ENCODE measurements around the gene URI1.
"Not testable (repeated sequence)": the region's sequence is repeated elsewhere in the genome, so short reads cannot be mapped to it uniquely, and the experiment has no call there.

URI1 gene

GRCh38 chr19:29946645-29947044 lies 4.6 kb downstream of the URI1 start:
- no peak for DNase-seq (ENCODE audit: low read depth in 2 of 2)
- no peak for TF ChIP-seq CTCF (IDR thresholded peaks at IDR 0.05; ENCODE audit: low read depth, low read length)
- H3K4me3 ChIP-seq (replicated peaks in 1 of 2; ENCODE audit: low read depth in 2 of 2, low read length in 2 of 2) = no peak overlapping the region

- no peak overlapping the region for H3K4me3 ChIP-seq (replicated peaks in 1 of 2; ENCODE audit: low read depth in 2 of 2, low read length in 2 of 2)
- no peak for DNase-seq (ENCODE audit: low read depth in 2 of 2)
- no peak for TF ChIP-seq CTCF (IDR thresholded peaks at IDR 0.05; ENCODE audit: low read depth, low read length)
These were observed 5.8 kb downstream of the URI1 start for GRCh38 chr19:29947871-29948270.

- H3K4me3 ChIP-seq (replicated peaks in 1 of 2; ENCODE audit: low read depth in 2 of 2, low read length in 2 of 2); DNase-seq (ENCODE audit: low read depth in 2 of 2): not testable (repeated sequence)
These were observed 6.9 kb downstream of the URI1 start for GRCh38 chr19:29948759-29949470.

GRCh38 chr19:29952177-29952576 lies 10.1 kb downstream of the URI1 start:
- TF ChIP-seq CTCF (IDR thresholded peaks at IDR 0.05; ENCODE audit: low read depth, low read length) = no peak
- no peak overlapping the region for H3K4me3 ChIP-seq (replicated peaks in 1 of 2; ENCODE audit: low read depth in 2 of 2, low read length in 2 of 2)
- DNase-seq (ENCODE audit: low read depth in 2 of 2) = peak; percentile 31 to 52

- TF ChIP-seq CTCF (IDR thresholded peaks at IDR 0.05; ENCODE audit: low read depth, low read length) = no peak
- H3K4me3 ChIP-seq (replicated peaks in 1 of 2; ENCODE audit: low read depth in 2 of 2, low read length in 2 of 2) = no peak overlapping the region
- DNase-seq (ENCODE audit: low read depth in 2 of 2) = peak in 1 of 2 donors; percentile 25
These were observed 10.6 kb downstream of the URI1 start for GRCh38 chr19:29952646-29953045.

GRCh38 chr19:29953352-29954247 lies 11.6 kb downstream of the URI1 start:
- no peak for TF ChIP-seq CTCF (IDR thresholded peaks at IDR 0.05; ENCODE audit: low read depth, low read length)
- no peak for DNase-seq (ENCODE audit: low read depth in 2 of 2)
- no peak overlapping the region for H3K4me3 ChIP-seq (replicated peaks in 1 of 2; ENCODE audit: low read depth in 2 of 2, low read length in 2 of 2)

- TF ChIP-seq CTCF (IDR thresholded peaks at IDR 0.05; ENCODE audit: low read depth, low read length) = no peak
- no peak overlapping the region for H3K4me3 ChIP-seq (replicated peaks in 1 of 2; ENCODE audit: low read depth in 2 of 2, low read length in 2 of 2)
- no peak for DNase-seq (ENCODE audit: low read depth in 2 of 2)
These were observed 14.8 kb downstream of the URI1 start for GRCh38 chr19:29956855-29957254.

Data from cardiac fibroblast (primary cell).